Activated CD8-positive, alpha-beta T cell treated with anti-CD3 and anti-CD28 coated beads, Interleukin-2, amount 10 ng/mL, durations not matched to agents 7 days and 5 days (primary cell): Measurements from ENCODE around the gene CDK2. TPM values are rescaled to one million over a fixed set of nuclear protein-coding genes. Genes with fewer than 3 reads are reported as not detected.
"Not testable (repeated sequence)": the region's sequence is repeated elsewhere in the genome, so short reads cannot be mapped to it uniquely, and the experiment has no call there.

ENCODE experiments used
- ATAC-seq: fragments of 150-1000 bp; cut with Tn5 transposase; one replicate; pipeline ENCODE4 v1.10.0; 2021; ENCODE audit warnings: moderate library complexity
- CTCF ChIA-PET: fragments of 350-600 bp; sonication (Branson Sonifier 250); formaldehyde crosslinking; loops from one replicate; lab custom pipeline; 2021; ENCODE audit warnings: antibody characterized with exemption; lab: Charles Lee
- POLR2A ChIA-PET: fragments of 350-600 bp; sonication (Branson Sonifier 250); formaldehyde crosslinking; loops from one replicate; lab custom pipeline; 2021; ENCODE audit warnings: antibody characterized with exemption; lab: Charles Lee
- DNase-seq: peaks from one replicate; pipeline ENCODE4 v3.0.0-alpha.2; 2020
- H3K27ac Mint-ChIP-seq: one replicate; pipeline ENCODE4 v1.8.0; 2021; ENCODE audit warnings: mild to moderate bottlenecking, mixed read lengths
- H3K27me3 Mint-ChIP-seq: one replicate; pipeline ENCODE4 v1.8.0; 2021; ENCODE audit warnings: low read depth, mixed read lengths
- H3K36me3 Mint-ChIP-seq: one replicate; pipeline ENCODE4 v1.8.0; 2021; ENCODE audit warnings: low read depth, mixed read lengths
- H3K4me1 Mint-ChIP-seq: one replicate; pipeline ENCODE4 v1.8.0; 2021; ENCODE audit warnings: low read depth, mixed read lengths
- H3K4me3 Mint-ChIP-seq: one replicate; pipeline ENCODE4 v1.8.0; 2021; ENCODE audit warnings: mild to moderate bottlenecking, mixed read lengths
- H3K9me3 Mint-ChIP-seq: one replicate; pipeline ENCODE4 v1.8.0; 2022; ENCODE audit warnings: mixed read lengths; ENCODE audit not compliant: insufficient read depth
- total RNA-seq, 2 experiments: library from RNA; stranded (reverse); gene quantifications; one replicate each; pipeline ENCODE4 v1.2.3, GENCODE V29; 2021

The CDK2 gene
- total RNA-seq, 2 experiments from 2014 or later, result 128 to 130 TPM

DNA sequence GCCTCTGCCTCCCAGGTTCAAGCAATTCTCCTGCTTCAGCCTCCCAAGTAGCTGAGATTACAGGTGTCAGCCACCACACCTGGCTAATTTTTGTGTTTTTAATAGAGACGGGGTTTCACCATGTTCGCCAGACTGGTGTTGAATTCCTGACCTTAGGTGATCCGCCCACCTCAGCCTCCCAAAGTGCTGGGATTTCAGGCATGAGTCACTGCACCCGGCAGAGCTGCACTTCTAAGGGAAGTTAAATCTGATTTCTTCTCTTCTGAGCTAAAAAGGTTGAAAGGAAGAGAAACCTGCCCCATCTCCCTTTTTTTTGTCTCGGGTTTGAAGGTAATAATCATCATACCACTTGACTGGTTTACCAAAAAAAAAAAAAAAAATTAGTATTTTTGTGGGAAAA is 15.3 kb downstream of the CDK2 start:
- ChIA-PET CTCF (interaction anchor here (0.9 to 3.3 kb wide), 7 partner anchors 9 to 243 kb away, joined by 3 to 23 read pairs (median 4); no protein-coding TSS in a partner anchor), POLR2A (interaction anchor here (1.4 to 1.8 kb wide), 2 partner anchors 8 to 29 kb away, joined by 3 to 12 read pairs; partner anchors contain the start of gene RAB5B)
- not testable (repeated sequence) for H3K9me3 Mint-ChIP-seq, ATAC-seq, H3K4me1 Mint-ChIP-seq, H3K4me3 Mint-ChIP-seq, DNase-seq, H3K27ac Mint-ChIP-seq, H3K27me3 Mint-ChIP-seq
- H3K36me3 Mint-ChIP-seq, result peaks cover 27% of the 10 kb centered on the region

DNA sequence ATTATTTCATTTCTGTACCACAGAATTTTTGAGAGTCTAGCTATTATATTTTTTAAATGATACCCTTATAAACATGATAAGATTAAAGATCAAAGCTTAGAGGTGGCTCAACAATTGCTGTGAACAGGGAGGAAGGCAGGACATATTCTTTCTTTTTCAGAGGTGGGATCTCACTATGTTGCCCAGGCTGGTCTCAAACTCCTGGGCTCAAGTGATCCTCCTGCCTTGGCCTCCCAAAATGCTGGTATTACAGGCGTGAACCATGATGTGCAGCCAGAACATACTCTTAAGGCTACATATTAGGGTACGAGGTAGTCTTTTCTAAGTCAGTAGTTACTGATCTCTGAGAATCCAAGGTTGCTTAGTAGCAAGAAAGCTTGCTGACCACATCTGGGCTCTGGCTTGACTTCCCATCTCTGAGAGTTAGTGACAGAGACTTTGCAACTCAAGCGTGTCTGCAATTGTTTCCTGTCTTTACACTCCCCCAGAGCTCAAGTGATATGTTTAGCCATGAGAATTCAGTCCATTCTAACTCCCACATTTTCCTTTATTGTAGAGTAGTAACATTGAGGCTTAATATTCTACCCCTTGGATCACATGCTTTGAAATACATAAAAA is 15.8 kb downstream of the CDK2 start:
- ATAC-seq, result peak; percentile 47
- H3K36me3 Mint-ChIP-seq, result peaks cover 30% of the 10 kb centered on the region
- H3K27me3 Mint-ChIP-seq, result no peaks in the 10 kb centered on the region
- H3K4me1 Mint-ChIP-seq, result peaks cover 6% of the 10 kb centered on the region
- H3K27ac Mint-ChIP-seq, result no peak overlapping the region
- no peak overlapping the region for H3K4me3 Mint-ChIP-seq
- POLR2A ChIA-PET, result interaction anchor here (1.1 to 1.8 kb wide), 3 partner anchors 8 to 30 kb away, joined by 3 to 12 read pairs (median 3); partner anchors contain the start of gene RAB5B
- CTCF ChIA-PET, result interaction anchor here (0.9 to 3.3 kb wide), 11 partner anchors 8 to 244 kb away, joined by 3 to 23 read pairs (median 4); partner anchors contain the start of gene RAB5B
- DNase-seq, result no peak
- no peaks in the 10 kb centered on the region for H3K9me3 Mint-ChIP-seq

GRCh38 chr12:55983232-55983842 is 16.7 kb downstream of the CDK2 start:
- Mint-ChIP-seq H3K4me1 (peaks cover 6% of the 10 kb centered on the region), H3K36me3 (peaks cover 29% of the 10 kb centered on the region), H3K27ac (no peak overlapping the region), H3K27me3 (no peaks in the 10 kb centered on the region), H3K4me3 (no peak overlapping the region), H3K9me3 (no peaks in the 10 kb centered on the region)
- no peak for ATAC-seq
- POLR2A ChIA-PET, result interaction anchor here (0.5 to 1.8 kb wide), 3 partner anchors 9 to 10 kb away, joined by 3 to 12 read pairs (median 4); partner anchors contain the start of gene RAB5B
- DNase-seq, result no peak
- CTCF ChIA-PET, result interaction anchor here (0.9 to 3.3 kb wide), 7 partner anchors 9 to 245 kb away, joined by 3 to 23 read pairs (median 5); partner anchors contain the start of gene RAB5B

- H3K4me3 Mint-ChIP-seq, result no peak overlapping the region
- H3K4me1 Mint-ChIP-seq, result peaks cover 6% of the 10 kb centered on the region
- ChIA-PET CTCF (interaction anchor here (1.0 to 3.1 kb wide), 6 partner anchors 8 to 247 kb away, joined by 3 to 30 read pairs (median 4); partner anchors contain the start of genes RAB5B and RNF41), POLR2A (interaction anchor here (1.0 kb wide), 1 partner anchor 14 kb away, joined by 4 read pairs; no protein-coding TSS in a partner anchor)
- H3K27ac Mint-ChIP-seq, result no peak overlapping the region
- DNase-seq, result no peak
- H3K36me3 Mint-ChIP-seq, result peaks cover 35% of the 10 kb centered on the region
- ATAC-seq, result no peak
- H3K9me3 Mint-ChIP-seq, result no peaks in the 10 kb centered on the region
- H3K27me3 Mint-ChIP-seq, result no peaks in the 10 kb centered on the region
Measured at GRCh38 chr12:55984861-55985260, 18.2 kb downstream of the CDK2 start.

DNA sequence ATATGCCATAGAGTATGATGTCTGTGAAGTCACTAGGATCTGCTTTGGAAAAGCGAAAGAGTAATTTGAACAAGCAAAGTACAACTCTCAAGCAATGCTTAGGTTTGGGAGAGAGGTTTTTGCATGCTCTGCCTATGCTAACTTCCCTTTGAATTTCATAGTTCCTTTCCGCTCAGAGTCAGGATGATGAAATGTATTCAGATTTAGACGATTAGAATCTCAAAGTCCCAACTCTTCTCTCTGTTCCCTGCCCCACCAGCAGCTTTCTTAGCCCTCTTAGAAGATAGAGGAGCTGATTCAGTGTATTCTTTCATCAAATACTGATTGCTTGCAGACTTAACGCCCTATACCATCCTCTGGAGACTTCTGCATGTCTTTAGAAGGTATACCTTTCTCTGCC is 18.7 kb downstream of the CDK2 start:
- no peaks in the 10 kb centered on the region for H3K27me3 Mint-ChIP-seq
- CTCF ChIA-PET, result interaction anchor here (1.0 to 3.1 kb wide), 5 partner anchors 8 to 247 kb away, joined by 3 to 30 read pairs (median 3); partner anchors contain the start of gene RNF41
- H3K4me3 Mint-ChIP-seq, result no peak overlapping the region
- no peak for ATAC-seq
- no peak for DNase-seq
- no peak overlapping the region for H3K27ac Mint-ChIP-seq
- peaks cover 38% of the 10 kb centered on the region for H3K36me3 Mint-ChIP-seq
- no peaks in the 10 kb centered on the region for H3K9me3 Mint-ChIP-seq
- peaks cover 6% of the 10 kb centered on the region for H3K4me1 Mint-ChIP-seq
- POLR2A ChIA-PET, result interaction anchor here (0.6 to 1.7 kb wide), 2 partner anchors 11 to 78 kb away, joined by 3 to 6 read pairs; no protein-coding TSS in a partner anchor

DNA sequence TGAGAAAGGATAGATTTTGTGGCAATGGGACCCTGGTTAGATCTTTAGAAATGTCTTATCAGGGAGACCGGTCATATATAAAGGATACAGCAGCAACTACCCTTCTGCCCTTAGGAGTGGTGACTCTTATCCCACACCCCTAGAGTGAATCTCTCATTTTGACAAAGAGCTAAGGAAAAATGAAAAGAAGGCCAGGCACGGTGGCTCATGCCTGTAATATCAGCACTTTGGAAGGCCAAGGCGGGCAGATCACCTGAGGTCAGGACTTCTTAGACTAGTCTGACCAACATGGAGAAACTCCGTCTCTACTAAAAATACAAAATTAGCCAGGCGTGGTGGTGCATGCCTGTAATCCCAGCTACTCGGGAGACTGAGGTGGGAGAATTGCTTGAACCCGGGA is 19.3 kb downstream of the CDK2 start:
- not testable (repeated sequence) for H3K4me1 Mint-ChIP-seq, H3K27me3 Mint-ChIP-seq, H3K27ac Mint-ChIP-seq, H3K9me3 Mint-ChIP-seq, ATAC-seq, H3K4me3 Mint-ChIP-seq, DNase-seq
- CTCF ChIA-PET, result interaction anchor here (3.1 kb wide), 1 partner anchor 10 kb away, joined by 30 read pairs; no protein-coding TSS in a partner anchor
- POLR2A ChIA-PET, result interaction anchor here (0.6 to 1.7 kb wide), 4 partner anchors 10 to 77 kb away, joined by 3 to 6 read pairs (median 4); partner anchors contain the start of gene RAB5B
- H3K36me3 Mint-ChIP-seq, result peaks cover 39% of the 10 kb centered on the region

GRCh38 chr12:55991110-55991509 is 24.5 kb downstream of the CDK2 start:
- no peak for ATAC-seq
- Mint-ChIP-seq H3K4me3 (no peak overlapping the region), H3K4me1 (peaks cover 5% of the 10 kb centered on the region)

DNA sequence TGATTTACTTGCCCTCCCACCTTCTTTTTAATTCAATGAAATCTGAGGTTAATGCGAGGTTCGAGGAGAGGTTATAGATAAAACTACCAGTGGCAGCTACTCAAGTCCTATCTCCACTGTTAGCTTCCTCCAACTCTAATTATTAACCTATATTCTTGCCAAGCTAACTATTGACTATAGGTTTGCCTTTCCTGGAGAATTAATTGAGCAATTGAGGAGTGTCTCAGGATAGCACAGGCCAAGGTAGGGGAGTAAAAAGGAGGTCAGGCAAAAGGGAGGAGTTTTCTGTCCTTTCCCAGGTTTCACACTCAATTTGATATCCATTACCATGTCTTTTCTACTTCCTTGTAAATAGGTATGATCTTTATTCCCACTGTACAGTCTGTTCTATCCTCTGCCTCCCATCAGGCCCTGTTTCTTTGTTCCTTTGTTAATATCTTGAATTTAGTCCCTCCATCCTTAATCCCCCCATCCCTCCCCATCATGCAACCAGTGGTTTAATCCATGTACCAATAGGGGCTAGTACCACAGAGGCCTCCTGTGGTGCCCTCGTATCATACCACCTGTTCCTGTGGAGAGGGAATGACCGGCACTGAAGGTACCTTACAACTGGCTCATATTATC is 26.7 kb downstream of the CDK2 start:
- no peak for ATAC-seq
- Mint-ChIP-seq H3K4me1 (peaks cover 26% of the 10 kb centered on the region), H3K4me3 (no peak overlapping the region), H3K27ac (no peak overlapping the region), H3K27me3 (no peaks in the 10 kb centered on the region), H3K36me3 (peaks cover 55% of the 10 kb centered on the region), H3K9me3 (no peaks in the 10 kb centered on the region)
- no peak for DNase-seq
- ChIA-PET POLR2A (interaction anchor here (1.0 kb wide), 1 partner anchor 19 kb away, joined by 3 read pairs; no protein-coding TSS in a partner anchor), CTCF (interaction anchor here (0.7 to 5.3 kb wide), 11 partner anchors 9 to 254 kb away, joined by 3 to 109 read pairs (median 3); no protein-coding TSS in a partner anchor)

More at GRCh38 chr12:55991110-55991509, 24.5 kb downstream of the CDK2 start:
- H3K9me3 Mint-ChIP-seq, result no peaks in the 10 kb centered on the region
- peaks cover 55% of the 10 kb centered on the region for H3K36me3 Mint-ChIP-seq
- ChIA-PET CTCF (interaction anchor here (0.6 to 2.8 kb wide), 10 partner anchors 9 to 253 kb away, joined by 3 to 10 read pairs (median 3); partner anchors contain the start of gene RAB5B), POLR2A (no interaction called here)
- H3K27me3 Mint-ChIP-seq, result no peaks in the 10 kb centered on the region
- no peak for DNase-seq
- no peak overlapping the region for H3K27ac Mint-ChIP-seq

DNA sequence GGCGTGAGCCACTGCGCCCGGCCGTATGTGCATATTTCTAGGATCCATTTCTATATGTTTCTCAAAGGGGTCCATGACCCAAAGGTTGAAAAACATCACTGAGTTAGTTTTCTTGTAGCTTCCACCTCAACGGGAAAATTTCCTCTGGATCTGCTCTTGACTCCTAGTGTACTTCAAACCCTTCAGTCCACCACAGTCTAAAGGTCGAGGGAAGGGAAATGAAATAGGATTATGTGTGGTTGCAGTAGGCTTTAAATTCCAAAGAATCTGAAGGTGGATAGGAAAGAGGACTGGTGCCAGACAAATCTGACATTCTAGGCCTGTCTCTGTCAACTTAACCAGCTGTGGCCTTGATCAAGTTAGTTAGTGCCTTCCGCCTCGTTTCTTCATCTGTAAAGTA is 28.7 kb downstream of the CDK2 start:
- Mint-ChIP-seq H3K4me1 (peaks cover 37% of the 10 kb centered on the region), H3K27me3 (no peaks in the 10 kb centered on the region), H3K9me3 (no peaks in the 10 kb centered on the region), H3K36me3 (peaks cover 44% of the 10 kb centered on the region), H3K27ac (no peak overlapping the region), H3K4me3 (no peak overlapping the region)
- DNase-seq (no peak), ATAC-seq (no peak)
- CTCF ChIA-PET, result interaction anchor here (0.6 to 5.3 kb wide), 45 partner anchors 8 to 257 kb away, joined by 3 to 109 read pairs (median 6); partner anchors contain the start of genes ERBB3, ESYT1, IKZF4 and ORMDL2
- POLR2A ChIA-PET, result interaction anchor here (0.8 to 2.5 kb wide), 6 partner anchors 9 to 257 kb away, joined by 3 to 10 read pairs (median 6); partner anchors contain the start of gene PA2G4

DNA sequence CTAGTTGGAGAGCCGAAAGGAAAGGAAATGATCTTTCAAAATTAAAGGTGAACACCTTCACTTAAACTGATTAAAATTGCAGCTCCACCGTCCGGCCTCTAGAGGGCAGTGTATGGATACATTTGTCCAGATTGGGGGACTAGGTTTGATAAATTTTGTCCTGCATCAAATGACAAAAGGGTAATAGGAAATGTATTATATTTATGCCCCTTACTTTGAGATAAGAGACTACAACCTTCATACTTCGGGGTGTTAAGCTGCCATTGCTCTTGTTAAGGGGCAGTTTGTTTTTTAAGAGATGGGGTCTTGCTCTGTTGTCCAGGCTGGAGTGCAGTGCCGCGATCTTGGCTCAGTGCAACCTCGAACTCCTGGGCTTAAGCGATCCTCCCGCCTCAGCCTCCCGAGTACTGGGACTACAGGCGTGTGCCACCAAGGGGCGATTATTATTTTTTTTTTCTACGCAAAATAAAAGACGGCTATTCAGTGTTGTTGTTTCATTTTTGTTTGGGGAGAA is 29.6 kb downstream of the CDK2 start:
- ATAC-seq, result peak; percentile 81
- peak overlapping the region; percentile 58 for H3K27ac Mint-ChIP-seq
- H3K36me3 Mint-ChIP-seq, result peaks cover 35% of the 10 kb centered on the region
- ChIA-PET CTCF (interaction anchor here (0.6 to 5.3 kb wide), 49 partner anchors 9 to 266 kb away, joined by 3 to 109 read pairs (median 5); partner anchors contain the start of genes ESYT1, IKZF4, ORMDL2 and PA2G4), POLR2A (interaction anchor here (0.8 to 2.5 kb wide), 8 partner anchors 10 to 258 kb away, joined by 3 to 10 read pairs (median 5); partner anchors contain the start of gene PA2G4)
- H3K4me3 Mint-ChIP-seq, result peak overlapping the region; percentile 76
- H3K9me3 Mint-ChIP-seq, result no peaks in the 10 kb centered on the region
- DNase-seq, result peak; percentile 85
- no peaks in the 10 kb centered on the region for H3K27me3 Mint-ChIP-seq
- H3K4me1 Mint-ChIP-seq, result peaks cover 37% of the 10 kb centered on the region
